NB4 (cell line): Measurements from ENCODE around the gene LINGO3.

Source experiments
- MYC ChIP-seq: IDR thresholded peaks from 2 replicates; pipeline ENCODE4 v1.6.1; 2011; ENCODE audit warnings: low read depth, low read length
- POLR2A ChIP-seq: IDR thresholded peaks from 2 replicates; pipeline ENCODE4 v1.6.1; 2011; ENCODE audit warnings: mild to moderate bottlenecking; ENCODE audit not compliant: insufficient read length; ENCODE audit errors: extremely low read depth
- TF ChIP-seq, protein P1 (sequence below): IDR thresholded peaks from one replicate; pipeline ENCODE4 v1.5.1; 2012; ENCODE audit warnings: low read depth, low read length

DNA sequence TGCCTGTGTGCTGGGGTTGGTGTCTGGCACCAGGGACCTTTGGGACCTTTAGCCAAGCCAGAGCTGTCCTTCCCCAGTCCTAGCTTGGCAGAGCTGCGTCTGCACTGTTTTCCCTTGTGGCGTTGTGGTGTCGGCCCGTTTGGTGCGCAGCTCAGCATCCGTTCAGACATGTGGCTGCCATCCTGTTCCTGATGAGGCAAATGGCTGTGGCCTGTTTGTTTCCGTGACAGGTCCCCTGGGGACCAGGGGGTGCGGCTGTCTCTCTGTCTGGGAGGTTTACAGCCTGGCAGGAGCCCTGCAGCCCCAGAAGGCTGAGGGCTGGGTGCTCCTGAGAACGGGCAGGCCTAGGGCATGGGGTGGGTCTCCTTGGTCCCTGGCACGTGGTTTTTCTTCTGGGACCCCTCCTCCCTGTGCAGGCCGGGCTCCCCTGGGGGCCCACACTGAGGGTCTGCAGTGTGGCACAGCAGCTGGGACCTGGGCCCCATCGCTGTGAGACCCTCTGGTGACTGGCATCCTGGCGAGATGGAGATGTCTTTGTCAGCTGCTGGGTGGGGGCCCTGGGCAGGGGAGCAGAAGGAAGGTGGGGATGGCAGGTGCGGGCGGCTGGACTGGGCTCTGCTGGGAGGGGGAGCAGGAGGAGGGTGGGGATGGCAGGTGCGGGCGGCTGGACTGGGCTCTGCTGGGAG, 24.5 kb upstream of the LINGO3 start:
- TF ChIP-seq, protein P1, sequence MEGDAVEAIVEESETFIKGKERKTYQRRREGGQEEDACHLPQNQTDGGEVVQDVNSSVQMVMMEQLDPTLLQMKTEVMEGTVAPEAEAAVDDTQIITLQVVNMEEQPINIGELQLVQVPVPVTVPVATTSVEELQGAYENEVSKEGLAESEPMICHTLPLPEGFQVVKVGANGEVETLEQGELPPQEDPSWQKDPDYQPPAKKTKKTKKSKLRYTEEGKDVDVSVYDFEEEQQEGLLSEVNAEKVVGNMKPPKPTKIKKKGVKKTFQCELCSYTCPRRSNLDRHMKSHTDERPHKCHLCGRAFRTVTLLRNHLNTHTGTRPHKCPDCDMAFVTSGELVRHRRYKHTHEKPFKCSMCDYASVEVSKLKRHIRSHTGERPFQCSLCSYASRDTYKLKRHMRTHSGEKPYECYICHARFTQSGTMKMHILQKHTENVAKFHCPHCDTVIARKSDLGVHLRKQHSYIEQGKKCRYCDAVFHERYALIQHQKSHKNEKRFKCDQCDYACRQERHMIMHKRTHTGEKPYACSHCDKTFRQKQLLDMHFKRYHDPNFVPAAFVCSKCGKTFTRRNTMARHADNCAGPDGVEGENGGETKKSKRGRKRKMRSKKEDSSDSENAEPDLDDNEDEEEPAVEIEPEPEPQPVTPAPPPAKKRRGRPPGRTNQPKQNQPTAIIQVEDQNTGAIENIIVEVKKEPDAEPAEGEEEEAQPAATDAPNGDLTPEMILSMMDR = no peak
- TF ChIP-seq POLR2A (peak; percentile 16), MYC (peak; percentile 90)
